HG02840 (cell line): Measurements from ENCODE around the gene CALCOCO1.
"Not testable (repeated sequence)": the region's sequence is repeated elsewhere in the genome, so short reads cannot be mapped to it uniquely, and the experiment has no call there.

Experiments
- ATAC-seq: cut with Tn5 transposase; IDR thresholded peaks from one replicate; pipeline ENCODE4 v1.9.1; 2021; ENCODE audit warnings: mild to moderate bottlenecking, moderate library complexity, moderate number of reproducible peaks; ENCODE audit not compliant: unreplicated experiment, low FRiP score

The CALCOCO1 gene

DNA sequence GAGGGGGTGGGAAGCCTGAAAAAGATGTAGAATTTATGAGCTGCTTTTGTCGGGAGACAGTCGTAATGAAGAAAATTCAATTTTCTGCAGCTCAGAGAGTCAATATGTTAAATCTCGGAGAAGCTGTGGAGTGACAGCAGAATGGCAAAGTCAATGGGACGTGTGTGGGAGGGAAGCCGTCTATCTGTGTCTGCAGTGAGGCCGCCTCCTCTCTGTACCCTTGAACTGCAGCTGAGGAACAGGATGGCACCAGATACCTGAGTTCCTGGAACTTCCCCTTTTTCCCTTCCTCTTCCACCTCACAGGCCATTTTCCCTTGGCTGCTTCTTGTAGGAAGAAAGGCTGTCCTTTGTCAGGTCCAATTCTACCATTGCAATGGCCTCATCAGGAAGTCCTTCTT is 9.3 kb upstream of the CALCOCO1 start:
- no peak for ATAC-seq

DNA sequence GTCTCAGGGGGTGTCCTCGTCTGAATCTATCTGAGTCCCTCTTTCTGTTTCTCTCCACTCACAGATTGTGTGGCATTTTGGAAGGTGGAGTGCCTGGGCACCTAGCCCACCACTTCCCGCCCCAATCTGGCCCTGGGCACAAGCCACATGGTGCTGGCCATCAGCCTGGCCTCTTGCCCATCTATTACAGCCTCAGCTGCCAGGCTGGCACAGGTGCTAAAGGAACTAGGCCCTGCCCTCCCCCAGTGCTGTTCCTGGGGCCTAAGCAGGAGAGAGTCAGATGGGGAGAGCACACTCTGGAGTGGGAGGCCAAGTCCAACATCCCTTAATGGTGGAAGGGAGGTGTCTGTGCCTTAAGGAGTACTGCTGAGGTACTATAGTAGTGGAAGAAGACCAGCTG is 8.3 kb upstream of the CALCOCO1 start:
- ATAC-seq: no peak

DNA sequence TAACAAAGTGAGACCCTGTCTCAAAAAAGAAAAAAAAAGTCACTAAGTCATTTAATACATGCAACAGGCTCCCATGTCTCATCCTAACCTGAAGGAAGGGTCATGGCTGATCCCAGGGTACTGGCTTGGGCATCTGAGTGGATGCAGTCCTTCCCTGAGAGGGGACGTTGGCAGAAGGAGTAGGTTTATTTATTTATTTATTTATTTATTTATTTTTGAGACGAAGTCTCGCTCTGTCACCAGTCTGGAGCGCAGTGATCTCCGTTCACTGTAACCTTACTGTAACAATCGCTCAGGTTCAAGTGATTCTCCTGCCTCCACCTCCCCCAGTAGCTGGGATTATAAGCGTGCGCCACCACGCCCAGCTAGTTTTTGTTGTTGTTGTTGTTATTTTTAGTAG is 7.2 kb upstream of the CALCOCO1 start:
- ATAC-seq: no peak

DNA sequence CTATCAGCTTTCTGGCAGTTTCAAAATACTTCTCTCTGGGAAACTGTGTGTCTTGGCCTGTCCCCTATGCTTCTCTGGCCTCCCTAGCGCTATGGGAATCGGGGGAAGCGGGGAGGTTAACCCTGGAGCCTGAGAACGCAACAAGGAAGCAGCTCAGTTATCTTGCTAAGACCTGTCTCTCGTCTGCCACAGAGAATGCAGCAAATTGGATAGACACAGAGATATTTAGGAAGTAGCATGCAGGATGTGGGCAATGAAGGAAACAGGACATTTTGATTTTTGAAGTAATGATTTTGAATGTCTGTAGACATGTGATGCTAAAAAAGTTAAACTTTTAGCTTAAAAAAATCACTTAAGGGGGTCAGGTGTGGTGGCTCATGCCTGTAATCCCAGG is 6.6 kb upstream of the CALCOCO1 start:
- no peak for ATAC-seq

DNA sequence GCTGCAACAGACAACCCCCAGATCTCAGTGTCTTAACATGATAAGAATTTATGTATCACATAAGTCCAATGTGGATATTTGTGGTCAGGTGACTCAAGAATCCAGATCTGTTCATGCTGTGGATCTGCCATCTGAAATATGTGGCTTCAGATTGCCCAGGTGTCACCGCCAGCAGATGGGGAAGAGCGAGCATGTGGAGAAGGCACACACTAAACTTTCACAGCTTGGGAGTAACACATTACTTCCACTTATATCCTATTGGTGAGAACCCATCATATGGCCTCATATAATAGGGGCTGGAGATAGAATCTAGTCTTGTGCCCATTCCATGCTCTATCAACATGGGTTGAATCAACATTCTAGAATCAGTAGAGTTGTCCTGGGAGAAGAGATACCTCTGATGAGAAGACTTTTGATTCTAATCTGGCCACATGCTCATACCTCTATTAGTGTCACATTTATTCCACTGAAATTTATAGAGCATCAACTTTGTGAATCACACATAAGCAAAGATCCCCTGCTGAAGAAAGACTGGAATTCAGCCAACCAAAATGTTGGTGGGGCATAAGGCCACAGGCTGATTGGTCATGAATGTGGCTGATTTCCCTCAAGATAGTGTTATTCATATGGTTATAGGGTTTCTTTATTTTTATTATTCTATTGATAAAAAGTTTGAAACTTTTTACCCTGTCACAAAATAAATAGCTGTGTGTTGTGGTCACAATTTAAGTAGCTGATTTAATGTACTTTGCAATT is 6.0 kb upstream of the CALCOCO1 start:
- no peak for ATAC-seq

DNA sequence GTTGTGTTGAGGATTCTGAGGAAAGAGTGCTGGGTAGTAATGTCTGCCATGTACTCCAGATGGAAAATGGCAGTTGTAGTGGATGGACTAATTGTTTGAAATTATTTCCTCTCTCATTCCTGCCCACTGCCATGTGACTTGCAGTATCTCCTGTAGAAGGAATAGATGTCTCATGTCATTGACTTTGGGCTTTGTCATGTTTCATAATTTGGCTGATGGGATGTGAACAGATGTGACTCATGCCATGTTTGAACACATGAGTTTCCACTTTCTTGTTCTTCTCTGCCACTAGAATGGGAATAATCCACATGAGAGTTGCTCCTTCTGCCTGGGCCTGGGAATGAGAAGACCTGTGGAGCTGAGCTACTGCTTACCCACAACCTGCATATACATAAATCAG is 2.4 kb upstream of the CALCOCO1 start:
- ATAC-seq: no peak

DNA sequence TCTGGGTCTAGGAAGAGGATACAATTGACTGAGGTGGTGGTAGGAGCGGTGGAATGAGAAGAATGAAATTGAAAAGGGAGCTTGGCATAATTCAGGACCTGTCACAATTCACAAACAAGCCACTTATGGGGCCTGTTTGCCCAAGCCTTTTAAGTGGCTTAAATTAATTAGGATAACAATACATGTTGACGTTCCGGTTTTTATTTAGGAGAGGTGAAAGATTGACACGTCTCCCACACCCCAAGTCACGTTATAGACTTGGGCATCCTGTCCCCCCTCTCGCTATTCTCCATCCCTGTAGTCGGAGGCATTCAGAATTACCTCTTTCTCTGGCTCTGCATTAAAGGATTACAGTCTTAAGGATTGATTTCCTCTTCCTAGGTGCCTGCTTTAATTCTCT is 954 bp upstream of the CALCOCO1 start:
- ATAC-seq: no peak

DNA sequence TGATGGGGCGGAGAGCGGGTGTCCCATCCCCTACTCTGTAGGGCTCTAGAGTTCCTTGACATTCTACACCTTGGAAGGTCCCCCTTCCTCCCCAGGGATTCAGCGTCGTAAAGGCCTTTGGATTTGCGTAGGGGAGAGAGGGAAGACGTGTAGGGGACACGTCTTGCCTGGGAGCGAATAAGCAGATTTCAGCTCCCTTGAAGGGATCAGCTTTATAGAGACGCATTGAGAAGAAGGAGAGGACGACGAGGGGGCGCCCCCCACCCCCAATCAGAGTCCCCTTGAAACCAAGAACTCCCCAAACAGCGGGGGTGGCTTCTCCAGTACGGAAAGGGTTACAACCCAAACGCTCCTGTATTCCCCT is 324 bp downstream of the CALCOCO1 start:
- no peak for ATAC-seq

DNA sequence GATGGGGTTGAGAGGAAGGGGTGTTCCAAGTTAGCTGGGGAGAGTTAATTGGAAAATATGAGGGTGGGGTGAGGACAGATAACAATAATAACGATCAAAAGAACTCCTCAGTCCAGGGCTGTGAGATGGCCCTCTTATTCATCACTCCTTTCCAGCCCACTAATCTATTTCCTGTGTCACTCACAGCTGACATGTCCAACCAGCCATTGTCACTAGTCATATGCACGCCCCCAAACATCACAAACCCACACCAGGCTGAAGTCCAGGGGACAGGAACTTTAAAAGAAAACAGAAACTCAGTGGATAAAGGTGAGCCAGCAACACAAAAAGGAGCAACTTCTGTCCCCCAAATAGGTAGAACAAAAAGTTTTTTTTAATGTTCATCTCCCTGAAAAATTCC is 911 bp downstream of the CALCOCO1 start:
- ATAC-seq: no peak

DNA sequence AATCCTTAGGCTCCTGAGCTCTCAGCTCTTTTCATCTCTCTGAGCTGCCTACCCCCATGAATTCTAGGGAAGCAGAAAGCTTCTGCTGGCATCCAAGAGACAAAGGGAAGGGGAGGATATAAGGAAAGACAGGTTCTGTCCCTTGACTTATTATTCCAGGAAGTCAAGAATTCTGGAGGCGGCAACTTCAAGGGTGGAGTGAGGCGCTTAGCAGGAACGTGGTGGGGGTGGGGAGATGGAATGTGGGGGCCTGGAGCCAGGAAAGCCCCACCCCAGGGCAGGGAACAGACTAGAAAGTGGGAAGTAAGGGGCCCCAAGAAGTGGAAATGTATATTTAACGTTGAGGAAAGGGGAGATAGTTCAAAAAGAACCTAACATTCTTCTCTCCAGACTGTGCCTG is 1.4 kb downstream of the CALCOCO1 start:
- no peak for ATAC-seq

DNA sequence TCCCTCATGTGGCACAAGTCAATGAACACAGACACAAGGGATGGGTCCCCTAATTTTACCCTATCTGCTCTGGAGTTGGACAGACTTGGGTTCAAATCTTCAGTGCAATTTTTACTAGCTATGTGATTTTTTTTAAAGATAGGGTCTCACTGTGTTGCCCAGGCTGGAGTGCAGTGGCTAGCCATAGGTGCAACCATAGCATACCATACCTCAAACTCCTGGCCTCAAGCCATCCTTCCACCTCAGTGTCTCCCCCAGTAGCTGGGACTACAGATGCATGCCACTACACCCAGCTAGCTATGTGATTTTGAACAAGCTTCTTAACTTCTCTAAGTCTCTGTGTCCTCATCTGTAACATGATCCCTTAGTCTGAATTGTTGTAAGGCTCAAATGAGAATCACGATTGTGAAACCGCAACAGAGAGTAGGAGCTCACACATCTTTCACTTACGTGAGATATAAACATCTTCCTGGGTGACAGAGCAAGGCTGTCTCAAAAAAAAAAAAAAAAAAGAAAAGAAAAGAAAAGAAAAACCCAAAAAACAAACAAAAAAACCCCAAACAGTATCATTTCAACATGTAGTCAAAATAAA is 4.7 kb downstream of the CALCOCO1 start:
- ATAC-seq: no peak

DNA sequence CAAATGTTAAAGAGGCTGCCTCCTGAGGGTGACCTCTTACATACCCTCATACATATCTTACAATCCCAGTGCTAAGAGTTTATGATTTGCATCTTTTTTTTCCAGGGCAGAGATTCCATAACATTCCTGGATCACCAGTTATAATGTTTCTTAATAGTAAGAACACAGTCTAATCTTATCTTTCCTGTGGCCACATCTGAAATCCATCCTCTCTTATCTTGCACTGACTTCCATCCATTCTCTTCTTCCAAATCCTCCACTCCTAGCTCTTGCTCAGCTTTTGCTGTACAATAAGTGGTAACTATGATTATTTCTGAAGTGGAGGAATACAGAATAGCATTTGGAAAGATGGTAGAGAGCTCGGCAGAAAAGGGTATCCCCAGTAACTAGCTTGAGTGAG is 6.3 kb downstream of the CALCOCO1 start:
- ATAC-seq: no peak

DNA sequence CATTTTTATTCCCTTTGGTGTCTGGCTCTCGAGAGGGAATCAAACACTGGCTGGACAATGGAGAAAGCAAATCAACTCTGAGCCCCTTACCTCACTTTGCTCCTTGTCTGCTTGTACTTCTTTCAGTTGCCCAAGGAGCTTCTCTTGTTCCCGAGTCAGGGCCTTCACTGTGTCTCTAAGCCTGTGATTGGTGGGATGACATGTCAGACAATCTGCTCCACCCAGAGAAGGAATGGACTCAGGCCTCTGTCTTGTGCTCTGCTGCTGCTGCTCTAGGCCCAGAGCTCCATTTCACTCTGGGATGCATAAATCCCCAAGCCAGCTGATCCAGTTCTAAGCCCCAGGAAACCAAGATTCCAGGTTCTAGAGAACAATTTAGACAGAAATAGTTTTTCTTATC is 7.6 kb downstream of the CALCOCO1 start:
- ATAC-seq: no peak

DNA sequence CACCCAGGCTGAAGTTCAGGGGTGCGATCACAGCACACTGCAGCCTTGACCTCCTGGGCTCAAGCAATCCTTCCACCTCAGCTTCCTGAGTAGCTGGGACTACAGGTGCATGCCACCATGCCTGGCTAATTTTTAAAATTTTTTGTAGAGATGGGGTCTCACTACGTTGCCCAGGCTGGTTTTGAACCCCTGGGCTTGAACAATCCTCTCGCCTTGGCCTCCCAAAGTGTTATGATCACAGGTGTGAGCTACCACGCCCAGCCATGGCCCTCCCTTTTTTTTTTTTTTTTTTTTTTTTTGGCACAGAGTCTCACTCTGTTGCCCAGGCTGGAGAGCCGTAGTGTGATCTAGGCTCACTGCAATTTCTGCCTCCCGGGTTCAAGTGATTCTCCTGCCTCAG is 8.7 kb downstream of the CALCOCO1 start:
- not testable (repeated sequence) for ATAC-seq

DNA sequence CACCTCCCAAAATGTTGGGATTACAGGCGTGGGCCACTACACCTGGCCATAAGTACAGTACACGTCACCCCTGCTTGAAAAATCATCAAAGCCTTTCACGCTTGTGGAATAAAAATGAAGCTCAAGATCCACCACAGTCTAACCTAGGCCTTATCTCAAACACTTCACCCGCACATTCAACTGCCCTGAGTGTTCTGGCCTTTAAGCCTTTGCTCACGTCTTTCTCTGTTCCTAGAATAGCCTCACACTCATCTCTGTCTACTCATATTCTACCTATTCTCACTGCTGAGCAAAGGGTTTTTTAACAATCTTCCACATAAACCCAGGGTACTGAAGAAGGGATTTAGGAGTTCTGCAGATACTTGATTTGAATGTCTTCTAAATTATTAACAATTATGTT is 9.9 kb downstream of the CALCOCO1 start:
- ATAC-seq: no peak

DNA sequence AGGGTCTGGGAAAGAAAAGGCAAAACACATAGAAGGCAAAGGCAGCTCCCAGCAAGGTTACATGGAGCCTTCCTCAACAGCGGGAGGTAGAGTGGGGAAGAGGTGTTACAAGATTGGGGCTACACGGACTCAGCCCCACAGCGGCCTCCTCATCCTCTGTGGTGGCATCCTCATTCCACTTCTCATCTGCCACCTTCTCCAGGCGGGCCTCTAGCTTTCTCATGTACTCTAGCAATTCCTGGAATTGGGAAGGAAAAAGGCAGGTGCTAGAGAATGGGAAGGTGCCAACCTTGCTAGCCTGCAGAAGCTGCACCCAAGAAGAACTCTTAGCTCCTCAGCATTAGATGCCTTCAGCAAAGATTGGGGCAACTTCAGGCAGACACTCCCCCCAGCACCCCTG is 13.2 kb downstream of the CALCOCO1 start:
- ATAC-seq: no peak

DNA sequence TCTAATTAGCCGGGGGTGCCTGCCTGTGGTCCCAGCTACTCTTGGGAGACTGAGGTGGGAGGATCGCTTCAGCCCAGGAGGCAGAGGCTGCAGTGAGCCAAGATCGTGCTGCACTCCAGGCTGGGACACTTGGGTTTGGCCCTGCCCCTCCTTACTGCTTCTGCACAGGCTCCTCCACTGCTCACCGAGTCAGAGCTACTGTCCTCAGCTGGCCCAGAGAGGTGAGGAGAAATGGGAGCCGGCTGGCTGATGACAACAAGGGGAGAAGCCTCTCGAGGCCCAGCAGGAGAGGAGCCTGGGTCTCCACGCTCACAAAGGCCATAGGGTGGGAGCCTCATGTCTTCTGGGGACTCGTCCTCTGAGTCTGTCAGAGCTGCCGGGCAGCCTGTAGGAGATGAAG is 13.7 kb downstream of the CALCOCO1 start:
- no peak for ATAC-seq

DNA sequence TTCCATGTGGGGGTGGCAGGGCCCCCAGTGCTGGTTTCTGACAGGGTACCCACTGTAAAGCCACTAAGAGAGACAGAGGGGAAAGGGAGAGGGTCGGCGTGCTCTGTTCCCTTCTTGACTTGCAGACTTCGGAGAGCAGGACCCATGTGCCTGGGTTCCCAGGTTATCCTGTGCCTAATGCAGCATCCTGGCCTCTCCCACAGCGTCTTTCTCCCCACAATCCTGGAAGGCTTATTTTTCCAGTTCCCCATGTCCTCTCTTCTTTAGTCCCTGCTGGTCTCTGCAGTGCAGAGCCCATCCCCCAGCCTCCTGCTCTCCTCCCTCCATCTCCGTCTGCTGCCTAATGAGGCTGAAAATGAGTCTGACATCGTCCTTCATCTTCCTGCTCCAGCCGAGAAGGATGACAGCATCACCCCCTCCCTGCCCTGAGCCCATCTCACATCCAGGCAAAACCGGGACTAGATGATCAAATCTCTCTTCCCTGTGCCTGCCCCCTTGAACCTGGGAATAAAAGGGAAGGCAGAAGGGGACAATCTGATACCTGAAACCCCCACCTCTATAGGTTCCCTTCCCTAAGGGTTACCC is 15.1 kb downstream of the CALCOCO1 start:
- ATAC-seq: no peak

DNA sequence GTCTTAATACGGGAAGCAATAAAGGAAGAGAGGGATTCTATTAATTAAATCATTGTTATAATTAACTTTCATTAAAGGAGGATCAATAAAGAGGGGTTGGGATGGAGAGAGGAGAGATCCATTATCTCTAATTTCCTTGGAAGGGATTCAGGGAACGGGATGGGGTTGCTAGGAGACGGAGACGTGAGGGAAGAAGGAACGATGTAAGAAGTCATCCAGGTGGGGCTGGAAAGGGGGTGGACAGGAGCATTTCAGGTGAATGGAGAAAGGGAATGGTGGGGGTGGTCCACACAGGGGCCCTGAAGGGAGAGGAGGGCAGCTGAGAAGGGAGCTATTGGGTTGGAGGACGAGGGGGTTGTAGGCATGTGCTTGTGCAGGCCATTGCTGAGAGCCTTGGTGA is 17.2 kb downstream of the CALCOCO1 start:
- ATAC-seq: no peak

DNA sequence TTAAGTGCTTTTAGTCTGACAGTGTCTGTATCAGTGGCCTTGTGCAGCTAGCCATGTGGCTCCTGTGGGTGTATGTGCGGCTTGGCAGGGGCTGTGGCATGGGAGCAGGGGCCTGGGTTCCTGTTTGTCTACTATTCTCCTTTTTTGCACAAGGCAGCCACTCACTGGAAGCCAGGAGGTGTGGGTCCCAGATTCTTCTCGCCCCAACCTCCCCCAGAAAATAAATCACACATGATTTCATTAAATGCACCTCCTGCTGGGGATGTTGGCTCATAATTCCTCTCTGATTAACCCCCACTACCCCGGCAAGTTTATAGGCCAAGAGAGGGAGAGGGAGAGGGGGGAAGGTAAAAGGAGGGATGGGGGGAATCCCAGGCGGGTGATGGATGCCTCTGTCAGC is 17.6 kb downstream of the CALCOCO1 start:
- no peak for ATAC-seq

DNA sequence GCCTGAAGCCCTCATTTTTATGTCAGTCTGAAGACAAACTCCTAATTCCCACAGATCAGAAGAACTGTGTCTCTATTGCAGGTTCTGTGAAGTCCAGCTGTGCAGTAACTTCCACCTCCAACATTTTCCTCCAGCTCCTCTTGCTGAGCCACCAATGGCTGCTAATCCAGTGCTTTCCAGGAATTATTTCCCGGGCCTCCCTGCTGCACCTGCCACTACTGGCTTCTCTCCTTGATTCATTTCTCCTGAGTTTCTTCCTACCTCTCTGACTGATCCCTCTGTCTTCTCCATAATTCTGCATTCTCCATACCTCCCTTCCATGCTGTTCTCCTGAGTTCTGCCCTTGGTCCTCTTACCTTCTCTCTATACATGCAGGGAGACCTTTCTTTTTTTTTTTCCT is 21.2 kb downstream of the CALCOCO1 start:
- ATAC-seq: no peak

DNA sequence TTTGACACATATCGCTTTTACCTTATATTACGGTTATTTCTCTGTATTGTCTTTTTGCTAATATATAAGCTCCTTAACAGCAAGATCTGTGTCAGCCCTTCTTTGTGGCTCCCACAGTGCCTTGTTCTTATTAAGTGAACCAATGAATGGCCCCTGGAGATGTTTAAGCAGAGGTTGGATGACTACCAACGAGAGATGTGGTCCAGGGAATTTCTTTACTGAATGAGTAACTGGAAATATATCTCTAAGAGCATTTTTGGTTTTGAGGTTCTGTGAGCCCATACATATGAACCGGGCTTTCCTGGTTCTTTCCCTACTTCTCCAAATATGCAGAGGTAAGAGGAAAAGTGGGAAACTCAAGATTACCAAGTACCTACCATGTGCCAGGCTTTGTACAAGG is 23.5 kb downstream of the CALCOCO1 start:
- no peak for ATAC-seq
